CD4-positive, alpha-beta T cell treated with Interleukin-6 for 4 hours (primary cell): ENCODE measurements around the gene MRPL14.

Experiments used
- DNase-seq: peaks from one replicate; pipeline ENCODE4 v3.0.0-alpha.2; 2020; ENCODE audit warnings: mixed read lengths

Gene MRPL14

GRCh38 chr6:44063561-44064059, 63.6 kb downstream of the MRPL14 start:
- DNase-seq, result no peak
